ENCODE data around the gene RAB40C. TPM values are rescaled to one million over a fixed set of nuclear protein-coding genes. Genes with fewer than 3 reads are reported as not detected.

RAB40C gene
- total RNA-seq, 1 donor from 2014 or later = 20.0 TPM

- no peaks in the 10 kb centered on the region for H3K9me3 Mint-ChIP-seq (ENCODE audit: unreplicated experiment)
- H3K4me1 Mint-ChIP-seq (ENCODE audit: unreplicated experiment) = peaks cover 23% of the 10 kb centered on the region
- H3K27me3 Mint-ChIP-seq (ENCODE audit: unreplicated experiment) = no peaks in the 10 kb centered on the region
- TF ChIP-seq CTCF (IDR thresholded peaks at IDR 0.05) = no peak
- peaks cover 12% of the 10 kb centered on the region for H3K36me3 Mint-ChIP-seq (ENCODE audit: unreplicated experiment)
- H3K4me3 Mint-ChIP-seq (ENCODE audit: unreplicated experiment) = no peak overlapping the region
- H3K27ac Mint-ChIP-seq (ENCODE audit: unreplicated experiment) = no peak overlapping the region
- DNase-seq (ENCODE audit: extremely low spot score, unreplicated experiment) = no peak
These were observed 87.7 kb downstream of the RAB40C start for GRCh38 chr16:677316-678190.

GRCh38 chr16:678209-678857, 88.5 kb downstream of the RAB40C start:
- no peak for DNase-seq (ENCODE audit: extremely low spot score, unreplicated experiment)
- TF ChIP-seq CTCF (IDR thresholded peaks at IDR 0.05) = no peak
- Mint-ChIP-seq H3K27me3 (ENCODE audit: unreplicated experiment) (no peaks in the 10 kb centered on the region), H3K27ac (ENCODE audit: unreplicated experiment) (no peak overlapping the region), H3K4me3 (ENCODE audit: unreplicated experiment) (no peak overlapping the region), H3K36me3 (ENCODE audit: unreplicated experiment) (peaks cover 11% of the 10 kb centered on the region), H3K4me1 (ENCODE audit: unreplicated experiment) (peaks cover 26% of the 10 kb centered on the region), H3K9me3 (ENCODE audit: unreplicated experiment) (no peaks in the 10 kb centered on the region)

Small RNAs within 50 kb of the gene (microRNA-seq; reads per million reads assigned to microRNA genes)
- 2.7 reads per million for gene MIR3176 (ENCODE audit: unreplicated experiment)

Other genes with a start within 250 kb of the RAB40C start
- 31.5 and 33.0 TPM in 2 replicates for gene AXIN1, start 237.3 kb upstream of the RAB40C start, total RNA-seq
- 71.7 and 74.3 TPM in 2 replicates for gene MRPL28, start 219.5 kb upstream of the RAB40C start, total RNA-seq
- gene PGAP6, start 208.1 kb upstream of the RAB40C start, total RNA-seq = 59.3 and 61.6 TPM in 2 replicates
- gene NME4, start 192.9 kb upstream of the RAB40C start, total RNA-seq = 148 and 157 TPM in 2 replicates
- gene DECR2, start 188.2 kb upstream of the RAB40C start, total RNA-seq = 23.4 and 23.9 TPM in 2 replicates
- gene RAB11FIP3, start 164.4 kb upstream of the RAB40C start, total RNA-seq = 60.2 and 65.2 TPM in 2 replicates
- 38.3 and 39.9 TPM in 2 replicates for gene CAPN15, start 62.4 kb upstream of the RAB40C start, total RNA-seq
- not detected in 2 replicates for gene PRR35, start 29.7 kb upstream of the RAB40C start, total RNA-seq
- gene NHLRC4, start 23.1 kb upstream of the RAB40C start, total RNA-seq = 0.57 and 1.7 TPM in 2 replicates
- gene PIGQ, start 20.1 kb upstream of the RAB40C start, total RNA-seq = 62.0 and 63.6 TPM in 2 replicates
- gene WFIKKN1, start 40.9 kb downstream of the RAB40C start, total RNA-seq = 0.47 and 0.56 TPM in 2 replicates
- gene METTL26, start 46.2 kb downstream of the RAB40C start, total RNA-seq = 58.2 and 69.8 TPM in 2 replicates
- gene MCRIP2, start 51.8 kb downstream of the RAB40C start, total RNA-seq = 11.3 and 14.8 TPM in 2 replicates
- gene WDR90, start 59.3 kb downstream of the RAB40C start, total RNA-seq = 28.2 and 38.9 TPM in 2 replicates
- gene RHOT2, start 78.1 kb downstream of the RAB40C start, total RNA-seq = 125 and 126 TPM in 2 replicates
- gene RHBDL1, start 85.6 kb downstream of the RAB40C start, total RNA-seq = 3.6 and 5.4 TPM in 2 replicates
- gene STUB1, start 90.3 kb downstream of the RAB40C start, total RNA-seq = 109 and 116 TPM in 2 replicates
- gene JMJD8, start 94.3 kb downstream of the RAB40C start, total RNA-seq = 57.6 and 62.1 TPM in 2 replicates
- gene WDR24, start 100.3 kb downstream of the RAB40C start, total RNA-seq = 19.4 and 19.9 TPM in 2 replicates
- gene FBXL16, start 115.7 kb downstream of the RAB40C start, total RNA-seq = 0.32 and 0.44 TPM in 2 replicates
- 48.2 and 49.7 TPM in 2 replicates for gene METRN, start 125.1 kb downstream of the RAB40C start, total RNA-seq
- gene ANTKMT, start 131.1 kb downstream of the RAB40C start, total RNA-seq = 41.5 and 41.7 TPM in 2 replicates
- gene CCDC78, start 136.4 kb downstream of the RAB40C start, total RNA-seq = 2.6 and 3.1 TPM in 2 replicates
- gene HAGHL, start 137.0 kb downstream of the RAB40C start, total RNA-seq = 11.3 and 17.3 TPM in 2 replicates
- gene CIAO3, start 150.9 kb downstream of the RAB40C start, total RNA-seq = 31.4 and 31.5 TPM in 2 replicates
- 0.19 and 0.21 TPM in 2 replicates for gene MSLN, start 170.7 kb downstream of the RAB40C start, total RNA-seq
- 20.8 and 24.3 TPM in 2 replicates for gene RPUSD1, start 198.3 kb downstream of the RAB40C start, total RNA-seq
- 19.3 and 25.4 TPM in 2 replicates for gene CHTF18, start 198.6 kb downstream of the RAB40C start, total RNA-seq
- not detected in 2 replicates for gene GNG13, start 210.7 kb downstream of the RAB40C start, total RNA-seq